Non-pigmented ciliary epithelial cell (primary cell): Measurements from ENCODE around the gene MDGA2.

ENCODE experiments used
- DNase-seq: peaks from one replicate; pipeline ENCODE4 v3.0.0-alpha.2; 2010; ENCODE audit warnings: low read depth

The MDGA2 gene

GRCh38 chr14:46902837-46903236, 772.6 kb downstream of the MDGA2 start:
- no peak for DNase-seq

GRCh38 chr14:46894476-46894875, 780.9 kb downstream of the MDGA2 start:
- no peak for DNase-seq

- no peak for DNase-seq
Measured at GRCh38 chr14:46887144-46887543, 788.3 kb downstream of the MDGA2 start.

- no peak for DNase-seq
Measured at GRCh38 chr14:46885566-46885965, 789.8 kb downstream of the MDGA2 start.

GRCh38 chr14:46861753-46862152, 813.7 kb downstream of the MDGA2 start:
- no peak for DNase-seq

- DNase-seq, result no peak
Measured at GRCh38 chr14:46840944-46841720, 834.3 kb downstream of the MDGA2 start.

GRCh38 chr14:46820291-46820690, 855.1 kb downstream of the MDGA2 start:
- no peak for DNase-seq

- DNase-seq, result no peak
Measured at GRCh38 chr14:46819117-46819516, 856.3 kb downstream of the MDGA2 start.

GRCh38 chr14:46818147-46818546, 857.3 kb downstream of the MDGA2 start:
- DNase-seq, result no peak

- DNase-seq, result no peak
Measured at GRCh38 chr14:46793144-46793543, 882.3 kb downstream of the MDGA2 start.
